Neuron (in vitro differentiated cells): ENCODE measurements around the gene YEATS2.
"Not testable (repeated sequence)": the region's sequence is repeated elsewhere in the genome, so short reads cannot be mapped to it uniquely, and the experiment has no call there.

ENCODE experiments used
- H2AFZ ChIP-seq: one replicate; pipeline ENCODE4 v1.6.1; 2013; ENCODE audit warnings: low read depth, mild to moderate bottlenecking, inconsistent platforms, low read length, moderate library complexity
- H3K27me3 ChIP-seq: one replicate; pipeline ENCODE4 v1.6.1; 2013; ENCODE audit warnings: low read length; ENCODE audit not compliant: insufficient read depth
- H3K36me3 ChIP-seq: one replicate; pipeline ENCODE4 v1.6.1; 2013; ENCODE audit warnings: low read length; ENCODE audit not compliant: insufficient read depth
- H3K4me1 ChIP-seq: one replicate; pipeline ENCODE4 v1.6.1; 2013; ENCODE audit warnings: low read length; ENCODE audit not compliant: insufficient read depth
- H3K4me3 ChIP-seq: 2 replicates; pipeline ENCODE4 v1.5.1; 2013; ENCODE audit warnings: mild to moderate bottlenecking, low read length, moderate library complexity
- H3K9me3 ChIP-seq: one replicate; pipeline ENCODE4 v1.6.1; 2013; ENCODE audit warnings: low read length

The YEATS2 gene

DNA sequence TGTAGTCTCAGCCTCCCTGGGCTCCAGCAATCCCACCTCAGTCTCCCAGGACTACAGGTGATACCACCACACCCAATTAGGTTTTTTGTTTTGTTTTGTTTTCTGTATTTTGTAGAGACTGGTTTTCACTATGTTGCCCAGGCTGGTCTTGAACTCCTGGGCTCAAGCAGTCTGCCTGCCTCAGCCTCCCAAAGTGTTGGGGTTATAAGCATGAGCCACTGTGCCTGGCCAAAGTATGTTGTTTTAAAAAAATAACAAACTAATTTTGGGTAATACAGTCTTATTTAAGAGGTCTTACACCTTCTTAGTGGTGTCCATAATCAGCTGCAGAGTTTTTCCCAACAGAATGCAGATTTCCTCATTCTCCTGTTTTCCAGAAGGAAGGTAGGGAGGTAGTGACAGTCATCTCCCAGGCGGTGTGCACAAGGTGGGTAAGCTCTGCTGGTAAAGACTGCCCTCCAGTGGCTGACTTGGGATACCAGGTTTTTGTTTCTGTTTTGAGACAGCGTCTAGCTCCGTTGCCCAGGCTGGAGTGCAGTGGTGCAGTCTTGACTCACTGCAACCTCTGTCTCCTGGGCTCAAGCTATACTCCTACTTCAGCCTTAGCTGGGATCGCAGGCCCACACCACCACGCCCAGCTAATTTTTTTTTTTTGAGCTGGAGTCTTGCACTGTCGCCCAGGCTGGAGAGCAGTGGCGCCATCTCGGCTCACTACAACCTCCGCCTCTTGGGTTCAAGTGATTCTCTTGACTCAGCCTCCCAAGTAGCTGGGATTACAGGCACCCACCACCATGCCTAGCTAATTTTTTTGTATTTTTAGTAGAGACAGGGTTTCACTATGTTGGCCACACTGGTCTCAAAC is 69.4 kb downstream of the YEATS2 start:
- Histone ChIP-seq H3K4me1 (no peaks in the 10 kb centered on the region), H3K27me3 (no peaks in the 10 kb centered on the region), H3K9me3 (no peaks in the 10 kb centered on the region), H3K36me3 (peaks cover 46% of the 10 kb centered on the region), H2AFZ (no peak overlapping the region), H3K4me3 (no peak overlapping the region)

DNA sequence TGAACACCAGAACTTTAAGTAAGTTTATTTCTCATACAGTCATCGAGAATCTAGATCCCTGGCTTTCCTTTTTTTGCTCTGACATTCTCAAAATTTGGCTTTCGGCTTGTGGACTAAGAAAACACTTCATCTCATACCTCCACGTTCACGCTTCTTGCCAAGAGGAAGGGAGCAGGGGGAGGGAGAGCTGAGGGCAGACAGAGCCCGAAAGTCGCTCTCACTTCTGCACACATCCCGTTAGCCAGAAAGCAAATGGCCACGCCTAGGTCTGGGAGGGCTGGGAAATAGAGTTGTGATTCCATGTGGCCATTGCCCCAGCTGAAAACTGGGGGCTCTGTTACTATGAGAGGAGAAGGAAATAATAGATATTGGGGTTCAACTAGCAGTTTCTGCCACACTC is 70.5 kb downstream of the YEATS2 start:
- H3K9me3 ChIP-seq, result no peaks in the 10 kb centered on the region
- H3K27me3 ChIP-seq, result no peaks in the 10 kb centered on the region
- no peak overlapping the region for H2AFZ ChIP-seq
- no peak overlapping the region for H3K4me3 ChIP-seq
- H3K36me3 ChIP-seq, result peaks cover 50% of the 10 kb centered on the region
- no peaks in the 10 kb centered on the region for H3K4me1 ChIP-seq

DNA sequence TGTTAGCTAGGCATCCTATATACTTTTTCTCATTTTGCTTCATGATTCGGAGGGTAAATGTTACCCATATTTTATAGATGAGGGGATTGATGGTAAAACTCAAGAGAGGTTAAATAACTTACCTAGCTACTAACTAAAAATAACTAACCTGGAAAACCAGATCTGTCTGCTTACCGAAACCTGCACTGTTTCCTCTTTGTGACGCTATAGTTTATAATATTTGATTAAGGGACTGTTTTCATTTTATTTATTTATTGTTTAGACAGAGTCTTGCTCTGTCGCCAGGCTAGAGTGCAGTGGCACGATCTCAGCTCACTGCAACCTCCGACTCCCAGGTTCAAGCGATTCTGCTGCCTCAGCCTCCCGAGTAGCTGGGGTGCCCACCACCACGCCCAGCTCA is 71.9 kb downstream of the YEATS2 start:
- H3K4me3 ChIP-seq, result no peak overlapping the region
- peaks cover 57% of the 10 kb centered on the region for H3K36me3 ChIP-seq
- no peaks in the 10 kb centered on the region for H3K27me3 ChIP-seq
- no peaks in the 10 kb centered on the region for H3K4me1 ChIP-seq
- H2AFZ ChIP-seq, result no peak overlapping the region
- peaks cover 2% of the 10 kb centered on the region for H3K9me3 ChIP-seq

DNA sequence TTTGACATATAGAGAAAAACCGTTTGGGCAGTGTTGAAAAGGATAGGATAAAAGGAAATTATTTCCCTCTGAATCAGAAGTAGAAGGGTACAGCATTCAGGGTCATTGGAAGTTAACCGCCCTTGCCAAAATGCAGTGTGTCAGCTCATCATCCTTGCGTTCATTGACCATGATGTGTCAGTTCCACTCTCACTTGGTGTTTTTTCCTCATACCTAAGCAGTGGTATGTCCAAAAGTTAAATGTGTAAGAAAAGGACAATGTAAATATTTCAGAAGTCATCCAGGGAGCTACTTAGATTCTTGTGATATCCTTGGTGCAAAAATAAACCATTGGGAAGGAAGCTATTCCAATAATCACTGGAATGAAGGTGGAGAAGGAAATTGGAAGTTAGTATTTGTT is 77.0 kb downstream of the YEATS2 start:
- peaks cover 83% of the 10 kb centered on the region for H3K36me3 ChIP-seq
- no peak overlapping the region for H2AFZ ChIP-seq
- no peaks in the 10 kb centered on the region for H3K4me1 ChIP-seq
- H3K4me3 ChIP-seq, result no peak overlapping the region
- H3K9me3 ChIP-seq, result peaks cover 2% of the 10 kb centered on the region
- H3K27me3 ChIP-seq, result no peaks in the 10 kb centered on the region

DNA sequence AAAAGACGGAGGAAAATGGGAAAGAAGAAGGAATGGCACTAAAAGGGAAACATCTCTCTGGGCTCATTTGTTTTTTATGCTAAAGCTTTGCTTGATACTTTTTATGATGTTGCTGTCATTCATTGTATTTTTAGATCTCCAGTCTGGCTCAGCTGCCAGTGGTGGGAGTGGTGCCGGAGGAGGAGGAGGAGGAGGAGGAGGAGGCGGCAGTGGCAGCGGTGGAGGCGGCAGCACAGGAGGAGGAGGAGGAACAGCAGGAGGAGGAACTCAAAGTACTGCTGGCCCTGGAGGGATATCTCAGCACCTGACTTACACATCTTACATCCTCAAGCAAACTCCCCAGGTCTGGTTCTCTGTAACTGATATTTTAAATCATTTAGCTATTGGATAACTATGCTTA is 78.2 kb downstream of the YEATS2 start:
- Histone ChIP-seq H3K4me1 (no peaks in the 10 kb centered on the region), H3K36me3 (peaks cover 89% of the 10 kb centered on the region), H3K9me3 (peaks cover 4% of the 10 kb centered on the region), H2AFZ (no peak overlapping the region), H3K4me3 (no peak overlapping the region), H3K27me3 (no peaks in the 10 kb centered on the region)

DNA sequence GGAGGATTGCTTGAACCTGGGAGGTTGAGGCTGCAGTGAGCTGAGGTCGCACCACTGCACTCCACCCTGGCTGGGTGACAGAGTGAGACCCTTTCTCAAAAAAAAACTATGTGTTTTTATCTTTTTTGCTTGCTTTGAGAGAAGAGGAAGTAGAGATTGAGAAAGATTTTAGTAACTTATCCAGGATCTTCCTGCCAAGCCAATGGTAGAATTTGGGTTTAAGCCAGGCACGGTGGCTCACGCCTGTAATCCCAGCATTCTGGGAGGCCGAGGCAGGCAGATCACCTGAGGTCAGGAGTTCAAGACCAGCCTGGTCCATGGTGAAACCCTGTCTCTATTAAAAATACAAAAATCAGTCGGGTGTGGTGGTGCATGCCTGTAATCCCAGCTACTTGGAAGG is 78.9 kb downstream of the YEATS2 start:
- not testable (repeated sequence) for H3K27me3 ChIP-seq, H3K9me3 ChIP-seq, H3K4me1 ChIP-seq, H2AFZ ChIP-seq, H3K4me3 ChIP-seq
- H3K36me3 ChIP-seq, result peaks cover 89% of the 10 kb centered on the region

DNA sequence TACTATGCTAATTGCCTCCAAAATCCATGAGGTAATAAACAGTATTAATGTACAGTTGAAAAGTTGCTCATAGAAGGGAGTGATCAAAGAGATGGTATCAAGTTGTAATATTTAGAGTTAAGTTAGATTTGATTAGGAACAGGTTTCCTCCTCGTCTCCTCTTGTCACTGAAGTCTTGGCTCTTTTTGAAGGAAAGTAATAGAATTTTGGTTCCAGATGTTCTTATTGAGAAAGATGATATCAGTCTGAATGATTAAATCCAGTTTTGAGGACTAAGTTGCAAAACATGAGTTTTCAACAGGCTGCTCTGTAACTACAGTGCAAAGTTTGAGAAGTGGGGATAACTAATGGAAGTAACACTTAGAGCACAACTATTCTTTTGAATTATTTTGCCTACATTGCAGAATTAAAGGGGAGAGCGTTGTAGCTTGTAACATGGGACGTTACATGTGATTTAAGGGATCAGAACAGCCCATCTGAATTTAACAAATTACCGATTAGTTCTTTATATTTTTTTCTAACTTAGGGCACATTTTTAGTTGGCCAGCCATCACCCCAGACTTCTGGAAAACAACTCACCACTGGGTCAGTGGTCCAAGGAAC is 79.5 kb downstream of the YEATS2 start:
- Histone ChIP-seq H3K9me3 (peaks cover 4% of the 10 kb centered on the region), H3K4me1 (no peaks in the 10 kb centered on the region), H3K36me3 (peaks cover 89% of the 10 kb centered on the region), H3K4me3 (no peak overlapping the region), H2AFZ (no peak overlapping the region), H3K27me3 (no peaks in the 10 kb centered on the region)

DNA sequence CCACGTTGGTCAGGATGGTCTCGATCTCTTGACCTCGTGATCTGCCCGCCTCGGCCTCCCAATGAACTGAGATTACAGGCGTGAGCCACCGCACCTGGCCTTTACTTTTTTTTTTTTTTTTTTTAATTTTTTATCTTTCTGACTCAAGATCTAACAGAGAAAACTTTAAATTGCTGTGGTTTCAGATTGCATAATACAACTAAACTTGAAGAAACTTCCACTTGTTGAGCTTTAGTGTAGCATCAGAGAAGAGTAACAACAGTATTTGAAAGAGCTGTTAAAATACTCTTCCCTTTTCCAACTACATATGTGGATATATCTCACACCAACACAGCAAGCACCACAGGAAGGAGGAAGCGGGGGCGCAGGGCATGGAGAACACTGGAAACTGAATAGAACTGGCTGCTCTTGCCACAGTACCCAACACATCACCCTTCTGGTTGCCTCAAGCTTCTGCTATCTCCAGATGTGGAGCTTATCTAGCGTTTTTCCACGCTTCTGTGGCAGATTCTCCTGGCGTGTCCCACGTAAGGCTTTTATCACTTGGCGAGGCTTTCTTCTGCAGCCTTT is 82.4 kb downstream of the YEATS2 start:
- Histone ChIP-seq H3K27me3 (no peaks in the 10 kb centered on the region), H2AFZ (no peak overlapping the region)

DNA sequence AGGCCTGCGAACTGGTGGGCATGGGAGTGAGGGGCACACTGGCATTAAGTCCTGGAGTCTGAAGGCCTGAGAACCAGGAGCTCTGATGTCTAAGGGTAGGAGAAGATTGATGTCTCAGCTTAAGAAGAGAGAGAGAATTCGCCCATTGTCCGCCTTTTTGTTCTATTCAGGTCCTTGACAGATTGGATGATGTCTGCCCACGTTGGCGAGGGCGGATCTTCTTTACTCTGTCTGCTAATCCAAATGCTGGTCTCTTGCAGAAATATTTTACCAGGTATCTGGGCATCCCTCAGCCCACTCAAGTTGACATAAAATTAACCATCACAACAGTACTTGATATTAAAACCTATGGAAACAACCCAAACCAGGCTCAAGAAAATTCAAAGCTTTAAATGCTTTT is 83.6 kb downstream of the YEATS2 start:
- Histone ChIP-seq H3K9me3 (peaks cover 8% of the 10 kb centered on the region), H3K4me1 (no peaks in the 10 kb centered on the region), H3K27me3 (no peaks in the 10 kb centered on the region), H3K4me3 (no peak overlapping the region), H3K36me3 (peaks cover 84% of the 10 kb centered on the region), H2AFZ (no peak overlapping the region)

More for the DNA sequence above, 82.4 kb downstream of the YEATS2 start:
- Histone ChIP-seq H3K4me3 (no peak overlapping the region), H3K9me3 (peaks cover 8% of the 10 kb centered on the region), H3K4me1 (no peaks in the 10 kb centered on the region), H3K36me3 (peaks cover 87% of the 10 kb centered on the region)

DNA sequence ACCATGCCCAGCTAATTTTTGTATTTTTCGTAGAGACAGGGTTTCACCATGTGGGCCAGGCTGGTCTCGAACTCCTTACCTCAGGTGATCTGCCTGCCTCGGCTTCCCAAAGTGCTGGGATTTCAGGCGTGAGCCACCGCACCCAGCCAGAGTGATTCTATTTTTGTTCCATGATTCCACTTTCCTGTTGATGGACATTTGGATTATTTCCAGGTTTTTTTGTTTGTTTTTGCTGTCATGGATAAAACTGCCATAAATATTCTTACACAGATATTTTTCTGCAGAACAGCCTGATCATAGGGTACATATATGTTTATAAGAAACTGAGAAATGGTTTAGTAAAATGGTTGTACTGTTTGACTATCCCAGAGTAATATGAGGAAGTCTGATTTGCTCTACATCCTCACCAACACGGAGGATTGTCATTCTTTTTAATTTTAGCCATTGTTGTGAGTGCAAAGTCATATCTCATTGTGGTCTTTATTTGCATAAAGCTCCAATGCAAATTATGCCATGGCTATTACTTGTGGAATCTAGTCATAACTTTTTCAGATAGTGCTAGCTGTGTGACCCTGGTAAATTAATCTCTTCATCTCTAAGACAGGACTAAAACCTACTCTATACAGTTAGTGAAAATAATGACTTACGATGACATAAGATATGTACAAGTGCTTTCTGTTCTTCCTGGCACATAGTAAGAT is 85.1 kb downstream of the YEATS2 start:
- no peaks in the 10 kb centered on the region for H3K27me3 ChIP-seq
- peaks cover 10% of the 10 kb centered on the region for H3K9me3 ChIP-seq
- H3K4me3 ChIP-seq, result no peak overlapping the region
- peaks cover 82% of the 10 kb centered on the region for H3K36me3 ChIP-seq
- H2AFZ ChIP-seq, result no peak overlapping the region
- no peaks in the 10 kb centered on the region for H3K4me1 ChIP-seq

DNA sequence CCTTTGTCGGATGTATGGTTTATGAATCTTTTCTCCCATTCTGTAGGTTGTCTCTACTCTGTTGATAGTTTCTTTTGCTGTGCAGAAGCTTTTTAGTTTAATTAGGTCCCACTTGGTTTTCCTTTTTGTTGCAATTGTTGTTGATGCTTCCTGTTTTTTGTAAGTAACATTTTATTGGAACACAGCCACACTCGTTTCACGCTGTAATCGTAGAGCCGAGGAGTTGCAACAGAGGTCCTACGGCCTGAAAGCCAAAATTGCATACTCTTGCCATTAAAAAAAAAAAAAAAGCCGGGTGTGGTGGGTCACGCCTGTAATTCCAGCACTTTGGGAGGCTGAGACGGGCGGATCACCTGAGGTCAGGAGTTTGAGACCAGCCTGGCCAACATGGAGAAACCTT is 86.9 kb downstream of the YEATS2 start:
- H2AFZ ChIP-seq, H3K27me3 ChIP-seq, H3K4me1 ChIP-seq, H3K9me3 ChIP-seq, H3K4me3 ChIP-seq: not testable (repeated sequence)
- H3K36me3 ChIP-seq, result peaks cover 74% of the 10 kb centered on the region

DNA sequence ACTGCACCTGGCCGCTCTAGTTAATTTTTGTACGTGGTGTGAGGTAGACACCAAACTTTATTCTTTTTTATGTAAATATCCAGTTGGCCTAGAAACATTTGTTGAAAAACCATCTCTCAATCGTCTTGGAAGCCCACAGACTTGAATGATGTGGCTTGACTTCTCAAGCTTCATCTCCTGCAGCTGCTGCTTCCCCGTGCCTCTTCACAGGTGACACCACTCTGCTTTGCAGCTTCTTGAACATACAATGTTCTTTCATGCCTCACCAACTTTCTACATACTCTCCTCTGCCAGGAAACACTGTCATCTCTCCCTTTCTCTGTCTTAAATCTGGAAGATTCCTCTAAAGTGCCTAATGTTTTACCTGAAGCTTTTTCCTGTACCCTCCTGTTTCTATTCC is 92.2 kb downstream of the YEATS2 start:
- Histone ChIP-seq H3K4me1 (no peaks in the 10 kb centered on the region), H3K36me3 (peaks cover 71% of the 10 kb centered on the region), H2AFZ (no peak overlapping the region), H3K9me3 (peaks cover 2% of the 10 kb centered on the region), H3K27me3 (no peaks in the 10 kb centered on the region), H3K4me3 (no peak overlapping the region)

DNA sequence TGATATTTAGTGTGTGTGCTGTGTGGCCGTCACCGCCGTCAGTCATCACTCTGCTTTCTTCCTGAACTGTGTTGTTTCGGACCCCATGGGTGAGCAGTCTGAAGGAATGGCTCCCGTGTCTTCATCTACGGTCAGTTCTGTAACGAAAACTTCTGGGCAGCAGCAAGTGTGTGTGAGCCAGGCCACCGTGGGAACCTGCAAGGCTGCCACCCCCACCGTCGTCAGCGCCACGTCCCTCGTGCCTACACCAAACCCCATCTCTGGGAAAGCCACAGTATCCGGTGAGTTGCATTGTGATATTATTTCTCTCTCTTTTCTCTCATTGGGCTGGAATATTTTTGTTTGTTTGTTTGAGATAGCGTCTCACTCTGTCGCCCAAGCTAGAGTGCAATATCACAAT is 93.1 kb downstream of the YEATS2 start:
- H2AFZ ChIP-seq, result no peak overlapping the region
- H3K4me1 ChIP-seq, result no peaks in the 10 kb centered on the region
- H3K36me3 ChIP-seq, result peaks cover 67% of the 10 kb centered on the region
- peaks cover 2% of the 10 kb centered on the region for H3K9me3 ChIP-seq
- H3K4me3 ChIP-seq, result no peak overlapping the region
- no peaks in the 10 kb centered on the region for H3K27me3 ChIP-seq
